ENCODE measurements around the gene S100A1.
A peak's percentile ranks its signal among the peaks of the same experiment; 100 is the strongest.
"Not testable (repeated sequence)": the region's sequence is repeated elsewhere in the genome, so short reads cannot be mapped to it uniquely, and the experiment has no call there.

Gene S100A1

GRCh38 chr1:153659656-153660055, 31.4 kb downstream of the S100A1 start:
- no peak for TF ChIP-seq SPI1 (IDR thresholded peaks at IDR 0.05; ENCODE audit: low read depth, low read length)
- FAIRE-seq (no peak), DNase-seq (ENCODE audit: insufficient read length, low spot score) (no peak)

- no peak for FAIRE-seq
- no peak for DNase-seq (ENCODE audit: insufficient read length, low spot score)
- TF ChIP-seq POLR2A (IDR thresholded peaks at IDR 0.05; ENCODE audit: low read depth, low read length) = peak; percentile 30; the same call in 1 of the 2 replicates
- no peak for TF ChIP-seq PAX5 (IDR thresholded peaks at IDR 0.05; ENCODE audit: insufficient read depth, low read length, severe bottlenecking)
- no peak for TF ChIP-seq POU2F2 (IDR thresholded peaks at IDR 0.05; ENCODE audit: low read depth, low read length)
- peak; percentile 86 for TF ChIP-seq POLR2AphosphoS5 (IDR thresholded peaks at IDR 0.05; ENCODE audit: low read depth, low read length)
- TF ChIP-seq SPI1 (IDR thresholded peaks at IDR 0.05; ENCODE audit: low read depth, low read length) = no peak
- TF ChIP-seq TAF1 (IDR thresholded peaks at IDR 0.05; ENCODE audit: low read depth, low read length) = no peak
These were observed 33.0 kb downstream of the S100A1 start for GRCh38 chr1:153661111-153661708.

DNA sequence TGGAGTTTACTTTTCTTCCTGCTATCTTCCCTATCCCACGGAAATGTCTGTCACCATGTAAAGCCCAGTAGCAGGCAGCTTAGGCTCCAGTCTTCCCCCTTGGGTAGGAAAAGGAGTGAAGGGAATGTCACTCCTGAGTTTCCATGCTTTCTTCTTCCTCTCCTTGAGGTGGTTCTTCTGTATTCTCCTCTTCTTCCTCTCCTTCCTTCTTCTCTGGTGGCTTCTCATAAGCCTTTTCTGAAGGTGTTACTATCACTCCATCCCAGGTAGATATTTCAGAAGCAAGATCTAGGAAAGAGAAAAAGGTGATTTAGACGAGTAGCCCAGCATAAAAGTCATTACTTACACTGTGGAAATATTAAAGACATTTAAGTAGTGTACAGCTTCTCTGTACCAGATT, 34.0 kb downstream of the S100A1 start:
- DNase-seq (ENCODE audit: insufficient read length, low spot score) (no peak), FAIRE-seq (no peak)
- no peak for TF ChIP-seq PAX5 (IDR thresholded peaks at IDR 0.05; ENCODE audit: insufficient read depth, low read length, severe bottlenecking)
- no peak for TF ChIP-seq POLR2A (IDR thresholded peaks at IDR 0.05; ENCODE audit: low read depth, low read length)
- TF ChIP-seq TAF1 (IDR thresholded peaks at IDR 0.05; ENCODE audit: low read depth, low read length) = no peak
- TF ChIP-seq POU2F2 (IDR thresholded peaks at IDR 0.05; ENCODE audit: low read depth, low read length) = no peak
- TF ChIP-seq POLR2AphosphoS5 (IDR thresholded peaks at IDR 0.05; ENCODE audit: low read depth, low read length) = no peak
- TF ChIP-seq SPI1 (IDR thresholded peaks at IDR 0.05; ENCODE audit: low read depth, low read length) = no peak

DNA sequence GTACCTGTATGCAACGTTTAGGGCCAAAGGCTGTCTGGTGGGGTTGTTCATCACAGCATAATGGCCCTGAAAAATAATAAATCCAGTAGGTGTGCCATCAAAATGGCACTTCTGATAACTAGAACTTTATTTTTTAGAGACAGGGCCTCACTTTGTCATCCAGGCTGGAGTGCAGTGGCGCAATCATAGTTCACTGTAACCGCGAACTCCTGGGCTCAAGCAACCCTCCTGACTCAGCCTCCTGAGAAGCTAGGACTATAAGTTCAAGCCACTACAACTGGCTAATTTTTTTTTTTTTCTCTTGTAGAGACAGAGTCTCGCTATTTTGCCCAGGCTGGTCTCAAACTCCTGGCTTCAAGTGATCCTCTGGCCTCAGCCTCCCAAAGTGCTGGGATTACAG, 35.0 kb downstream of the S100A1 start:
- no peak for FAIRE-seq
- DNase-seq (ENCODE audit: insufficient read length, low spot score) = no peak
- TF ChIP-seq POLR2A (IDR thresholded peaks at IDR 0.05; ENCODE audit: low read depth, low read length) (no peak), TAF1 (IDR thresholded peaks at IDR 0.05; ENCODE audit: low read depth, low read length) (no peak), SPI1 (IDR thresholded peaks at IDR 0.05; ENCODE audit: low read depth, low read length) (no peak), PAX5 (IDR thresholded peaks at IDR 0.05; ENCODE audit: insufficient read depth, low read length, severe bottlenecking) (no peak), POU2F2 (IDR thresholded peaks at IDR 0.05; ENCODE audit: low read depth, low read length) (no peak), POLR2AphosphoS5 (IDR thresholded peaks at IDR 0.05; ENCODE audit: low read depth, low read length) (no peak)

- no peak for TF ChIP-seq POLR2AphosphoS5 (IDR thresholded peaks at IDR 0.05; ENCODE audit: low read depth, low read length)
- TF ChIP-seq PAX5 (IDR thresholded peaks at IDR 0.05; ENCODE audit: insufficient read depth, low read length, severe bottlenecking) = no peak
- TF ChIP-seq POU2F2 (IDR thresholded peaks at IDR 0.05; ENCODE audit: low read depth, low read length) = no peak
- TF ChIP-seq TAF1 (IDR thresholded peaks at IDR 0.05; ENCODE audit: low read depth, low read length) = no peak
- no peak for TF ChIP-seq POLR2A (IDR thresholded peaks at IDR 0.05; ENCODE audit: low read depth, low read length)
- TF ChIP-seq SPI1 (IDR thresholded peaks at IDR 0.05; ENCODE audit: low read depth, low read length) = no peak
- FAIRE-seq = no peak
These were observed 39.2 kb downstream of the S100A1 start for GRCh38 chr1:153667439-153667838.

GRCh38 chr1:153668672-153669071, 40.4 kb downstream of the S100A1 start:
- not testable (repeated sequence) for DNase-seq (ENCODE audit: insufficient read length, low spot score); FAIRE-seq

More at GRCh38 chr1:153667439-153667838, 39.2 kb downstream of the S100A1 start:
- no peak for DNase-seq (ENCODE audit: insufficient read length, low spot score)

DNA sequence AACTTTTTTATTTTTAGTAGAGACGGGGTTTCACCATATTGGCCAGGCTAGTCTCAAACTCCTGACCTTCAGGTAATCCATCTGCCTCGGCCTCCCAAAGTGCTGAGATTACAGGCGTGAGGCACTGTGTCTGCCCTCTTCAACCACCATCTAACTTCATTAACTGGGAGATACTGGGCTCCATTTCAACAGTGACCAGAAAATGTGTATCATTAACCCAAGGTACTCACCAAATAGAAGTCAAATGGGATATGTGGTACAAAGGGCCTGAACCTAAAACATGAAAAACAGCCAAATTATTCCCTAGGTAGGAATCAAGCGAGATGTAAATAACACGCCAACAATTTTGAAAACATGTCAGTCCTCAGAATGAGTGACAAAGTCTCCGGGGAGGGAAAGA, 41.4 kb downstream of the S100A1 start:
- DNase-seq (ENCODE audit: insufficient read length, low spot score) (no peak), FAIRE-seq (no peak)
- TF ChIP-seq POLR2AphosphoS5 (IDR thresholded peaks at IDR 0.05; ENCODE audit: low read depth, low read length) = no peak

DNA sequence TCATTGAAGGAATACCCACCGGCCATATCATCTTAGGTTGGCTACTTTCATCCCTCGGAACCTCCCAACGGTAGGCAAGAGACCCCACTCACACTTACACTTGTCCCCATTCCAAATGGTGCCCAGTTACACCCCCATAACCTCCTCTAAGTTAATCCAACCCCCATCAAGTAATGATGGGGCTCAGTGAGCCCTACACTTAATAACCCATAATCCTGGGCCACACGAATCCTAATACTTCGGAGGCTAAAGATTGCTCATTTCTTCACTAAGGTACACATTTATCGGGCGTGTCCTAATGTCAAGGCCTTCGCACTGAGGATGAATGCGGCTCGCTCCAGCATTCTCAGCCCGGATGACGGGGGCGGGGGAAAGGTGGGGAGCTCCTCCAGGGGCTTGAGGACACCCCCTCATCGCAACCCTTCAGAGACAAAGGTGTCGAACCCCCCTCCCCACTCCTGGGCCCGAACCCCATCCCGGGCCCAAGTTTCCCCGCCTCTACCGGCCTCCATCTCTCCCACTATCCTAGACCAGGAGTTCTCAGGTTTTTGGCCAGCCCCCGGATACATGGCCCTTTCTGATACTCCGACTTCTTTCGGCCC, 42.1 kb downstream of the S100A1 start:
- no peak for TF ChIP-seq POLR2A (IDR thresholded peaks at IDR 0.05; ENCODE audit: low read depth, low read length)
- DNase-seq (ENCODE audit: insufficient read length, low spot score) (no peak), FAIRE-seq (peak; percentile 47)

DNA sequence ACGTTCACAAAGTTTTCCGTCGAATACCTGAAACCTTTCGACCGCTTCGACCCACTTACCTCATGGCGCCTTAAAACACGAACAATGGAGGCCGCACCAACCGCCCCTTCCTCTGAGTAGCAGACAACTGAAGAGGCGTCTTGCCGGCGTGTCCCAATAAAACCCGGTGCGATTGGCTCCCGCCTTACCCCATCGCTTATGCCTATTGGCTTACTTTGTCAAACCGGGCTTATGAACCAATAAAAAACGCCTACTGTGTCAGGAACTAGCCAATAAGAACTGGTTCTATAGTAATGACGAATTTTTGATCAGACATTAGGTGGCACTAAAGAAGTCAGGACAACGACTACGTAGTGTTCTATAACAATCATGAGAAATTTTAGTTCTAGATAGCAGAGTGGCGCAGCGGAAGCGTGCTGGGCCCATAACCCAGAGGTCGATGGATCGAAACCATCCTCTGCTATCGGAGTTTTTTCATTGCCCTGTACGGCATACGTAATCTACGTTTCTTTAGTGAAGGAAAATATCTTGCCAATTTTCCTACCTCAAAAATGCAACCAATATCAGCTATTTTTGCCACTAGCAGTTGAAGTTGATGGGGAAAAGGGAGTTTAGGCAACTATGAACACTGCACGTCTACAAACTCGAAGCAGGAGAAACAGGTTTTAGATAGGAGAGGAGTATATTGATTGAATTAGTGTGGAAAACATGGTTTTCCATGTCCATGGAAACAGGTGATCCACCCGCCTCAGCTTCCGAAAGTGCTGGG, 42.8 kb downstream of the S100A1 start, which contains the start of gene ILF2:
Gene ILF2, minus strand, starts transcription at position 135 of the 769 bp plus-strand sequence. Its CDS starts 71 bp downstream, at position 64.
- peak; percentile 94 for FAIRE-seq
- TF ChIP-seq POLR2AphosphoS5 (IDR thresholded peaks at IDR 0.05; ENCODE audit: low read depth, low read length) (peak; percentile 94), TAF1 (IDR thresholded peaks at IDR 0.05; ENCODE audit: low read depth, low read length) (peak; percentile 93), PAX5 (IDR thresholded peaks at IDR 0.05; ENCODE audit: insufficient read depth, low read length, severe bottlenecking) (peak; percentile 42), POLR2A (IDR thresholded peaks at IDR 0.05; ENCODE audit: low read depth, low read length) (peak; percentile 95), POU2F2 (IDR thresholded peaks at IDR 0.05; ENCODE audit: low read depth, low read length) (no peak), SPI1 (IDR thresholded peaks at IDR 0.05; ENCODE audit: low read depth, low read length) (no peak)
- peak; percentile 89 for DNase-seq (ENCODE audit: insufficient read length, low spot score)

- DNase-seq (ENCODE audit: insufficient read length, low spot score); FAIRE-seq: not testable (repeated sequence)
These were observed 43.6 kb downstream of the S100A1 start for GRCh38 chr1:153671628-153672353.
